ENCODE data around the gene RBM10. TPM values are rescaled to one million over a fixed set of nuclear protein-coding genes. Genes with fewer than 3 reads are reported as not detected.

The RBM10 gene
- total RNA-seq, 1 donor from 2014 or later: 35.9 TPM

DNA sequence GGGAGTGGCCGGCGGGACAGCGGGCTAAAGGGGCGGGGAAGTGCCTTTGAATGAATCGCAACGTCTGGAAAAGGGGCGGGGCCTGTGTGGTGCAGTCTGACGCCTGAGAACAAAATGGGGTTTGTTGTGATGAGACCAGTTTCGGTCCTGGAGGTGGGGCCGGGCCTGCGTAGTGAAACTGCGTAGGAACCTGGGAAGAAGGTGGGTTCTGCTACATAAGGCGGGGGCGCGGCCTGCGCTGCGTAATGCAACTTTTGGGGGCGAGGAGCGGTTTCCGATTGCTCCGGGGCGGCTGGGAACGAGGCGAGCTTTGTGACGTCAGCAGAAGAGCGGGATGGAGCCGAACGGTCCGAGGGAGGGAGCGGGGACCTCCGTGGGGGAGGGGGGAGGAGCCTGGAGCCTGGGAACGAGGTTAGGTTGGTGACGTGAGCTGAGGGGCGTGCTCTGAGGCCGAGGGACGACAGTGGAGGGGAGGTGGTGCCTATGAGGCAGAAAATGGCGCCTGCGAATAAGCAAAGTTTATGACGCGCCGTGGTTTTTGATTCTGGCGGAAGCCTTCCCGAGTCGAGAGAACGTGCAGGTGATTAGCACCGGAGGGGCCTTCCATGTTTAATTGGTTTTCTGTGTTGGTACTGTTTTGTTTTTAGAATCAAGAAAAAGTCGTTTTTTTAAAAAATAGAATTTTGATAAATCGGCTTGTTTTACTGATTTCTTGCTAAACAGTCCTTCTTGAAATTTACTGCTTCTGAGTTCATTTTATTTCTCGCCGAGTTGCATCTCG lies 88.5 kb downstream of the RBM10 start:
- Histone ChIP-seq H2AFZ (ENCODE audit: low read depth, low read length) (no peak overlapping the region), H3K4me2 (ENCODE audit: low read length) (peak overlapping the region; percentile 93), H3K9ac (ENCODE audit: low read length) (peak overlapping the region; percentile 99), H3K27ac (ENCODE audit: low read depth, low read length) (peak overlapping the region; percentile 99), H3K4me3 (ENCODE audit: insufficient read depth, low read depth, low read length) (peak overlapping the region; percentile 84), H3K9me3 (ENCODE audit: insufficient read depth, low read depth, low read length) (no peaks in the 10 kb centered on the region), H4K20me1 (ENCODE audit: insufficient read depth, low read length) (peaks cover 7% of the 10 kb centered on the region), H3K36me3 (ENCODE audit: insufficient read depth, low read length) (no peaks in the 10 kb centered on the region), H3K4me1 (ENCODE audit: insufficient read depth, low read length) (peaks cover 9% of the 10 kb centered on the region), H3K79me2 (ENCODE audit: insufficient read depth, low read length) (peaks cover 48% of the 10 kb centered on the region), H3K27me3 (ENCODE audit: insufficient read depth, low read length) (no peaks in the 10 kb centered on the region)
- TF ChIP-seq EZH2 (IDR thresholded peaks at IDR 0.05; ENCODE audit: insufficient read depth, low read length) (no peak), CTCF (IDR thresholded peaks at IDR 0.05; ENCODE audit: insufficient read depth, low read depth, low read length) (no peak)
- peaks cover 2% of the 10 kb centered on the region for H3K4me1 Mint-ChIP-seq (ENCODE audit: low read depth, unreplicated experiment)
- DNase-seq (ENCODE audit: low read depth) (peak; percentile 95), FAIRE-seq (no peak)
- H3K27me3 Mint-ChIP-seq (ENCODE audit: low read depth, unreplicated experiment): no peaks in the 10 kb centered on the region
- no peaks in the 10 kb centered on the region for H3K36me3 Mint-ChIP-seq (ENCODE audit: low read depth, unreplicated experiment)
- peak overlapping the region; percentile 98 for H3K27ac Mint-ChIP-seq (ENCODE audit: unreplicated experiment)
- H3K9me3 Mint-ChIP-seq (ENCODE audit: unreplicated experiment): peaks cover 1% of the 10 kb centered on the region
- H3K4me3 Mint-ChIP-seq (ENCODE audit: unreplicated experiment): peak overlapping the region; percentile 94

DNA sequence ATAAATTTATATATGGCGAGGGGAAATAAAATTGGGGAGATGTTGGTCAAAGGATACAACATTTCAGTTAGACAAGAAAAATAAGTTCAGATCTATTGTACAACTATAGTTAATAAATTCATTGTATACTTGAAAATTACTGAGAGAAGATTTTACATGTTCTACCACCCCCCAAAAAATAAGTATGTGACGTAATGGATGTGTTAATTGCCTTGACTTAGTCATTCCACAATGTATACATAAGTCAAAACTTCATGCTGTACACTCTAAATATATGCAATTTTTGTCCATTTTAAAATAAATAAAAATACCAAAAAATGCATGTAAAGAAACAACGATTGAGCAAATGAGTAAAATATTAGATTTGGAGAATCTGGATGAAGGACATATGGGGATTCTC lies 89.6 kb downstream of the RBM10 start:
- peaks cover 58% of the 10 kb centered on the region for H3K79me2 ChIP-seq (ENCODE audit: insufficient read depth, low read length)
- H3K27ac Mint-ChIP-seq (ENCODE audit: unreplicated experiment): peak overlapping the region; percentile 66

More for the DNA sequence above, 89.6 kb downstream of the RBM10 start:
- peaks cover 2% of the 10 kb centered on the region for H3K4me1 Mint-ChIP-seq (ENCODE audit: low read depth, unreplicated experiment)
- peak overlapping the region; percentile 78 for H3K4me2 ChIP-seq (ENCODE audit: low read length)
- peak; percentile 13 for FAIRE-seq
- peaks cover under 1% of the 10 kb centered on the region for H3K36me3 ChIP-seq (ENCODE audit: insufficient read depth, low read length)
- peak overlapping the region; percentile 84 for H3K4me3 ChIP-seq (ENCODE audit: insufficient read depth, low read depth, low read length)
- no peaks in the 10 kb centered on the region for H3K9me3 Mint-ChIP-seq (ENCODE audit: unreplicated experiment)
- DNase-seq (ENCODE audit: low read depth): no peak
- H3K4me1 ChIP-seq (ENCODE audit: insufficient read depth, low read length): peaks cover 9% of the 10 kb centered on the region
- peak overlapping the region; percentile 99 for H3K9ac ChIP-seq (ENCODE audit: low read length)
- H2AFZ ChIP-seq (ENCODE audit: low read depth, low read length): no peak overlapping the region
- H3K9me3 ChIP-seq (ENCODE audit: insufficient read depth, low read depth, low read length): no peaks in the 10 kb centered on the region
- peak overlapping the region; percentile 99 for H3K27ac ChIP-seq (ENCODE audit: low read depth, low read length)
- no peaks in the 10 kb centered on the region for H3K36me3 Mint-ChIP-seq (ENCODE audit: low read depth, unreplicated experiment)
- H3K27me3 ChIP-seq (ENCODE audit: insufficient read depth, low read length): no peaks in the 10 kb centered on the region
- TF ChIP-seq EZH2 (IDR thresholded peaks at IDR 0.05; ENCODE audit: insufficient read depth, low read length) (no peak), CTCF (IDR thresholded peaks at IDR 0.05; ENCODE audit: insufficient read depth, low read depth, low read length) (no peak)
- peak overlapping the region; percentile 94 for H3K4me3 Mint-ChIP-seq (ENCODE audit: unreplicated experiment)
- peaks cover 15% of the 10 kb centered on the region for H4K20me1 ChIP-seq (ENCODE audit: insufficient read depth, low read length)
- H3K27me3 Mint-ChIP-seq (ENCODE audit: low read depth, unreplicated experiment): no peaks in the 10 kb centered on the region

Data from astrocyte (in vitro differentiated cells and primary cell).